Lower leg skin (tissue), 3 donors: ENCODE measurements around the gene MYCN.

Source experiments
- CTCF ChIP-seq, 3 donors: fragments of 450-650 bp; IDR thresholded peaks; one replicate each; pipeline ENCODE4 v1.5.1; 2016; ENCODE audit warnings: antibody characterized with exemption in 3 of 3, mild to moderate bottlenecking in 3 of 3, moderate library complexity in 2 of 3
- POLR2A ChIP-seq, 2 donors: fragments of 450-650 bp; IDR thresholded peaks; one replicate each; pipeline ENCODE4 v1.6.1; 2016 to 2017; ENCODE audit warnings: antibody characterized with exemption in 2 of 2, mild to moderate bottlenecking in 1 of 2, moderate library complexity in 1 of 2

DNA sequence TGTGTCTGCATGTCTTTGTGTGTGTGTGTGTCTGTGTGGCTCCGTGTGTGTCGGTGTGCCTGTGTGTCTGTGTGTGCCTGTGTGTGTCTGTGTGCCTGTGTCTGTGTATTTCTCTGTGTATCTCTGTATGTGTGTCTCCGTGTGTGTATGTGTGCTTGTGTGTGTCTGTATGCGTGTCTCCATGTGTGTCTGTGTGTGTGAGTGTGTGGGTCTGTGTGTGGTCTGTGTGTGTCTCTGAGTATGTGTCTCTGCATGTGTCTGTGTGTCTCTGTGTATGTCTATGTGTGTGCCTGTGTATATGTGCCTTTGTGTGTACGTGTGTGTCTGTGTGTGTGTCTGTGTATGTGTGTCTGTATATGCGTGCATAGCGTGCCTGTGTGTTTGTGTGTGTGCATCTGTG is 45.2 kb downstream of the MYCN start:
- TF ChIP-seq POLR2A (IDR thresholded peaks at IDR 0.05) (no peak), CTCF (IDR thresholded peaks at IDR 0.05) (no peak)
